ENCODE measurements around the gene TBPL1.
"Not testable (repeated sequence)": the region's sequence is repeated elsewhere in the genome, so short reads cannot be mapped to it uniquely, and the experiment has no call there.

Gene TBPL1

DNA sequence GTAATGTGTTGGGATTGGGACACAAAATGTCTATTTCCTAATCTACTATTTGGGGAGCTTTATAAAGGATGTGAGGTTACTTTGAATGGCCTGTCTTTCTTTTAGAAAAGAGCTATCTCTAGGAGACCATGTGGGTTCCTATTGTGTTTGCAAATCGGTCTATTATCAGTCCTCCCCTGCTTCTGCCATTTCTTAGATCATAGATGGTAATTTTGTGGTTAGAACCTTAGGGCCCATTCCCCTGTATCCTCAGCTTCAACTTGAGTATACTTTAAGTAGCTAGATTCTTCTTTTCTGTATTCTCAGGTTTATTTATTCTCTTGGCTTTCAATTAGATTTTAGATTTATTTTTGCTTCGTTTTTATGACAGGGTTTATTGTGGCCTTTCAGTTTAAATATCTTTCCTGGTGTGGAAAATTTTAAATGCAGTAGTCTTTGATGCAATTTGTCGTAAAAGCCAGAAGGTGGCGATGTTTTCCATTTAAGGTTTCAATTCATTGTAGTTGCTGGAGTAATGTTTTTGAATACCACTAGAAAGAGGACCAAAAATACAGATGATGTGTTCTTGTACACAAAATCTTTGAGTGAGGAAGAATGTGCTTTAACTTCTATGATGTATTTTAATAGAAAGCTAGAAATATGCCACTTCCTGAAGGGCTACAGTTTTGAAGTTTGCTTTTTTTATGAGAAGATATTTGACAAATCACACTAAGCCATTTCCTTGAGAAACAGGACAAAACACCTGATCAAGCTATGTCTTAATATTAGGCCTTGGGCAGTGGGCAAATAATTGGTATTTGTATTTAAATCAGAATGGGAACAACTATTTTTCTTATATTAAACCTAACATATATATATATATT is 20.3 kb downstream of the TBPL1 start:
- DNase-seq = peak in 1 of 58 donors; percentile 56

DNA sequence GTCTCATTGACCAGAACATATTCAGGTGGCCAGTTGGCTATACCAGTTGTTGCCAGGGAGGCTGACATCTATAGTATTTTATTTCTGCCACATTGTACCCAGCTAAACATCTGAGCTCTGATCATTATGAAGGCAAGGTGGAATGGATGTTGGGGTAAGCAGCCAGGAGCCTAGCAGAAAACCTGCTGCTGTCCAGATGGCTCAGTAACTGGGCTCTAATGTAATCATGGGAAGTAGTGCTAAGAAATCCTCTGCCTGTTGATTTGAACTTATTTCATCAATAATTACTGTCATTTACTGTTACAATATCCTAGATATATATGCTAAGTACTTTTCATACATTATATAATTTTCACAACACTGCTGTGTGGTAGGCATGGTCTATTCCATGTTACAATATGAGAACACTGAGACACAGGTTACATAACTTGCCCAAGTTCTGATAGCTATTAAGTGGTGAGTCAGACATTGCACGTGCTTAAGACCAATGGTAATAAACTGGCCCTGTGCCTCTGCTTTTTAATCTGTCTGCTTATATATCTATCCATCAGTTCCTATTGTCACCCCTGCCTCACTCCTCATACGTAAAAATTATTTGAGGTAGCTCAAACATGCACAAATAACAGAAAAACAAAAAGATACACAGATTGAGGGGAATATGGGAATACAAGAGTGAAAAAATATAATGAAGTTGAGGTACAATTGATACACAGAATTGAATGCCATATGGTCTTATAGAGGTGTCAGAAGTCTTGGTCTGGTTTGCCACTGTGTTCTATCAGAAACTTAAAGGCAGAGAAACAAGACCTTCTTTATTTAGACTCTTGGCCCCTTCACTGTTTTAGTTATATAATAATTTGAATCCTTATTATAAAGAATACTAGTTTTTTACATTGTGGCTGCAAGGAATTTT is 25.2 kb downstream of the TBPL1 start:
- DNase-seq = no peak

DNA sequence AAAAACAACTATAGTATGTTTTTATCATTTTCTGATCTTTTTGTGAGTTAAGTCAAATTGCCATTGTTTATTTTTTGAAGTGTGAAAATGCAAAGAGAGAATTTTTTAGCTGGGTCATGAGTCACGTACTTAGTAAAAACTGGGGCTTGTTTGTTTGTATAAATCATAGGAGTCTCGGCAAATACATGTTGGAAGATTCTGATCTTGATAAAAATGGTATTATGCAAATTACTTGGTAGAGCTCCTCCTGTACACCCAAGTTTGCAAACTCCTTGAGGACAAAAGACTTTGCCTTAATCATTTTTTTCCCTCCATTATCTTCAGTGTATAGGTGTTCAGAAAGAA is 25.8 kb downstream of the TBPL1 start:
- no peak for DNase-seq

DNA sequence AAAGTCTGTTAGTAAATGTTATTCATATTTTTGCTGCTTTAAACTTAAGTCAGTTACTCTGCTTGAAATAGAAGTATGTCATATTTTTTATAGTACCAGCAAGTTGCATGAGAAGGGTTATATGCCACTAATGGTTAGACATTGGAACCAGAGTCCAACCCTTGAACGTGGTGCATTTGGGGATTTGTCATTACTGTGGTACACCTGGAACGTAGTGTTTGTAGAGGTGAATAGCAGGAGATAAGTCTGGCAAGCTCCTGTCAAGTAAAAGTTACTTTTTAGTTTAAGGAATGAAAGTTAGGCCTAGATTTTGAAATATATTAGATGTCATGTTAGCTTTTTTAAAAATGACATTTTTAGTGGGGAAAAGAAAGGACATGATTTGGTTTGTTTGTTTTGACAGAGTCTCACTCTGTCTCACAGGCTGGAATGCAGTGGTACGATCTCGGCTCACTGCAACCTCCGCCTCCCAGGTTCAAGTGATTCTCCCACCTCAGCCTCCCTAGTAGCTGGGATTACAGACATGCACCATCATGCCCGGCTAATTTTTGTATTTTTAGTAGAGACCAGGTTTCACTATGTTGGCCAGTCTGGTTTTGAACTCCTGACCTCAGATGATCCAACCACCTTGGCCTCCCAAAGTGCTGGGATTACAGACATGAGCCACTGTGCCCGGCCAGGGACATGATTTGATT is 26.4 kb downstream of the TBPL1 start:
- not testable (repeated sequence) for DNase-seq

DNA sequence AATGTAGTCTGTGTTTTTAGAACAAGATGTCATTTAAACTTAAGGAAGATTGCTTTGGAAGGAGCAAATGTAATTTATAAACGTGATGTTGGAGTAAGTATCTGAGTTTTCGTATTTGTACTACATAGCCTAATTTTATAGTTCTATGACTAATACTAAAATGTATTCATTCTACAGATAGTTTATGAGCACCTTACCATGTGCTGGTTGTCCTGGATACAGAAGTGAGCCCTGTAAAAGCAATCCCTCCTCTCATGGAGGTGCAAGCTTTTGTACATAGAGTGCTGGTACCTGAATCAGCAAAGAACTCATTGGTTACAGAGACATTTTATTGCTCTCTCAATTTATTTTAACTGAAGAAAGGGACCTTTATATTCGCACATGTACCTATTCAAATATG is 27.1 kb downstream of the TBPL1 start:
- no peak for DNase-seq

DNA sequence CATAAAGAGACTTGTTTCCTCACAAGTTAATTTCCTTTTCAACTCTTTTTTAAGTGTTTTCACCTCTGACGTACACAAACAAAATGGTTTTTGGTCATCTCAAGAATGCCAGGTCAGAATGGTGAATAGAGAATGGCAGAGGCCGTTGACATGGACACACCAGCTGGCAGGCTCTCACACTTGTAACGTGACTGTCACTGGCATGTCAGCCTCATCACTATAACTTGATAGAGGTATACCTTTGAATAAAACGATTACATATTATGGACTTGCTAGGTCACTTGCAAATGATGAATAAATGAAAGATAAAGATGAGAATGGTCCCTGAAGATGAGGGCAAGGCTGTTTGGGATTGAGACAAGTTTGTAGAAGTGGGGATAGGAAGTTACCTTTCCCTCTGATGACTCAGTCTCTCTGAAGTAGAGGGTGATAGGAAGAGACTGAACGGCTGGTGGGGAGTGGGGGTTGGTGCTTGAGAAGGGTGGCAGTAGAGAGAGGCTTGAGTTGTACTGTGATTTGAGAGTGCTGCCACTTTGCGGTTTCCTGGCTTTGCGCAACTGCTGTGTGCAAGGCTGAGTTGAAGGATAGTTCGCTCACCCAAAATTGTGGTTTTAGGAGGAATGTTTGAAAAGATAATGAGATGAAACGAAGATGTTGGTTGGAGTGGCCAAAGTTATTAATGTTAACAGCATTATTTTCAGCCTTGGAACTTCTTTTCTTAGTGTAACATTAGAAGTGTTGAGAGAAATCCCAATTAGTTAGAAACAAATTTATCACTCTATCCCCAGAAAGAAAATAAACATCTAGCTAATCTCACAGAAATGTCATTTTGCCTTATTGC is 30.3 kb downstream of the TBPL1 start:
- DNase-seq = peak in 1 of 58 donors; percentile 14

DNA sequence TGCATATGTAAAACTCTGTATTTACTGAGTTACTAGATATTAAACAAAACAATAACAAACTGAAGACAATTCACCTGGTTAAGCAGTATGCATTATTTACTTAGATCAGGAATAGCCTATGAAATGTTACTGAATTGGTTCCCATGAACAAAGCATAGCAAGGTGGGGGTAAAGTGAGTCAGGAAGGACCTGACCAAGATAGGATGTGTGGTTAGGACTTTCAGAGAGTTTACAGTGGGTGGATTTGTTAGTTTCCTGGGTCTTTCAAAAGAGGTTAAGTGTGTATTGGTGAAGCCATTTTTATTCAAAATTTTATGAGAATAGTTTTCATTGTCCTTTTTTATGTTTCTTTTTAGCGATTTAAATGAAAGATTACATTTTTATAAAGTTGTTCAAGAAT is 32.9 kb downstream of the TBPL1 start:
- DNase-seq = no peak

DNA sequence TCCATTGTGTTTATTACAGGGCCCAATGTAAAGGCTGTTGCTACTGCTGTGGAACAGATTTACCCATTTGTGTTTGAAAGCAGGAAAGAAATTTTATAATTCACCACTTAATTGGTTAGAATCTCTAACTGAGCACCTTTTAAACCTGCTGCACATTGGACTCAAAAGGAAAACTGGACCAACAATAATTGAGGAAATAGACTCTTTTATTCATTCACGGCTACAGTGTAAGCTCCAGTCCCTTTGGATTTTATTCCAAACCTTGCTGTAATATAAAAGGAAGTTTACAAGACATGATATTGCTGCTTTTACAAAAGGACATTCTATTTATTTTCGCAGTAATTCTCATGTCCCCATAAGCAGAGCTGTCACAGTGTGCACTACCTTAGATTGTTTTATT is 33.9 kb downstream of the TBPL1 start:
- DNase-seq = no peak

DNA sequence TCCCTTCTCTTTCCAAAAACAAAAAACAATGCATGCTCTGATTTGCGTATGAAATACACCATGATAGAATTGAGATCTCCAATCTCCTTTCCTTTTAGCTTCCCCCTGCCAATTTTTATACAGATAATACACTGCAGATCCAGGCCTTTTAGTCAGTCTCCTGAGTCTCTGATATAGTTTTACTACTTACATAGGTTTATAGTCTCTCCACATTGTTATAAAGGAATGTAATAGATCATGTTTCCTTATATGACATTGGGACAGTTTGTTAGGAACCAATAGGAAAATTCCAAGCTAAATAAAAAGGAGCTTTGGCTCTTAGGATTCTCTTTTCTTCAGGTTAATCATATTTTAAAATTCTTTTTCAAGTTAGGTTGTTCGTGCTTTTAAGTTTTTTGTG is 36.5 kb downstream of the TBPL1 start:
- DNase-seq = no peak

DNA sequence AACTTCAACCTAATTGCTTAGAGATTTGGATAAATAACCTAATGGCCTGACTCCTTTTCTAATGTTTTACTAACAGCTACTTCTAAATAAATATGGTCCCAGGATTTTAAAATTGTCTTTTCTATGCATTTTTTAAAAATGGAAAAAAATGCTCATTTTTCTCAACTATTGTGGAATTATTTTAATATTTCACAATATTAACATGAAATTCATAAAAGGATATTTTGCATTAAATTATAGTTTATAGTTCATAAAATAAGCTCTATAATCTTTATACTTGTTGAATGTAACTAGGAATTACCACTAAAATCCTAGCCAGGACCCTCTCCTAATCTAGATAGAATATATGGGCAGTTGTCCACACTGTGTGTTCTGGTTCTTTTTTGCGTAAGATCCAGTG is 37.3 kb downstream of the TBPL1 start:
- DNase-seq = no peak

DNA sequence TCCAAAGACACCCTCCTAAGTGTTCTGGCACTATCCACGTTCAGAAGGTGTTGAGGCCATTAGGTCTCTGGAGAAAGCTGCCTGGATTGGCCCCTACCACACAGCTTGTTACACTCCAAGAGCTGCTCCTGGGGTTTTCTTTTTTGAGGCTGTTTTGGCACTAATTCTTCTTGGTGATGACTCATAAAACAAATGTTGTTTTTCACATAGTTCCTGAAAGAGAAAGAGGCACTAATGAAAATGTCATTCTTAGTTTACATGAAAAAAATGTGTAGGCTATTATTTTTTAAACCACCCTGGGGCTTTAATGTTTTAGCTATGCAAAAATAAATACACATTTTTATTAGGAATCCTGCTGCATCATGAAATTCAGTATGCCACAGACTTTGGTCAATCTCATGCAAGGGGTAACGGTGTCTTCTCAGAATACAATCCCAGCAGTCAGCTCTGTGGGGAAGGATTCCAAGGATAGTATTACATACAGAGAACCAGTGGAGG is 38.1 kb downstream of the TBPL1 start:
- DNase-seq = peak in 1 of 58 donors; percentile 12

DNA sequence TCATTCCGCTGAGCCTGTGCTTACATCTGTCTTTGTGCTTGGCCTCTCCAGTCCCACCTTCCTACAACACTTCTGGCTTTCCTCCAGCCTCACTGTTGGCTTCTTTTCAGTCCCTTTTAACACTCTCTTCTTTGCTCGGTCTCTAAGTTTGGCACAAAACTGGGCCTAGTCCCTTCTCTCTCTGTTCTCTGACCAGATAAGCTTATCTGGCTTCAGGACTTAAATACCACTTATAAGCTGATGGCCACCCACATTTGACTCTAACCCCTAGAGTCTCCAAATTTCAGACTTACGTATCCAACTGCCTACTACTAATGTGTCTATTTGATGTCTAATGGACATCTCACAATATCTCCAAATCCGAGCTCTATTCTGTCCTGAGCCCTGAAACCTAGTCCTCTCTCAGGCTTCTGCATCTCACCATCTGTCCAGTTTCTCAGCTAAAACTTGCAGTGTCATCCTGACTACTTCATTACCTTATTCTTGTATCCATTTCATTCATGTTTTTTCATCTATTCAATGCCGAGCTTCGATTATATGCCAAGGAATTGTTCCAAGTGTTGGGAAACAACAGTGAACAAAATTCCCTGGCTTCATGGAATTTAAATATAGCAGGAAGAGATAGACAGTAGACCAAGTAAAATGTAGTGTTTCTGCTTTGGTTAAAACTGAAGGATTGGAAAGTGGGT is 40.1 kb downstream of the TBPL1 start:
- peak in 3 of 58 donors; percentile 3 to 29 (median 15) for DNase-seq

DNA sequence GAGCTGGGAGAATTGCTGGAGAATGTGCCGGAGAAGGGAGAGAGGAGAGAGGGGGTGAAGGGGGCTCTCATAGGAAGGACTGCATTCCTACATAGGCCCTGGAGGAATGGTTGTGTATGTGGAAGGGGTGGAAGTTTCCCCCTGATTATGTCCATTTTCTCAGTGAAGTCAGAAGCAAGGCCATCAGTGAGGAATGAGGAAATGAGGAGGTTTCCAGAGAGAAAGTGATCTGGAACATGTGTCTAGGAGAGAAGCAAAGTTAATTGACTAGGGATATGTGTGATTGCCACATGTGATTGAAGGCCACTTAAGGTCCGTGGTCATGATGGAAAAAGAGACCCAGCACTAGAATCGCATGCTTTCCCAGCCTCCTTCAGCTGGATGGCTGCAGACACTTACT is 42.3 kb downstream of the TBPL1 start:
- DNase-seq = no peak

DNA sequence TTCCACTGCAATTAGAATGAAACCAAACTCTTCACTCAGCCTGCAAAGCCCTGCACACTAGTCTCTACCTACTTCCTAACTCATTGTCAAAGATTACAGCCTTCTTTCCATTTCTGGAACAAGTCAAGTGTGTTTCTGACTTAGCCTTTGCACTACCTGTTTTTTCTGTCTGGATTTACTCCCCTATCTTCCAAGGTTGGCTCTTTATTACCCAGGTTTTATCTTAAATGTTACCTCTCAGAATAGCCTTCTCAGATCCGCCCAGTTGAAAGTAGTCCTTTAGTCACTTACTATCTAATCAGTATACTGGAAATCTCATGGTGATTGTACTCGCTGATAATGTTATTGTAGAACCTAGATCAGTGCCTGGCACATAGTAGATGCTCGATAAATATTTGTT is 42.7 kb downstream of the TBPL1 start:
- no peak for DNase-seq

DNA sequence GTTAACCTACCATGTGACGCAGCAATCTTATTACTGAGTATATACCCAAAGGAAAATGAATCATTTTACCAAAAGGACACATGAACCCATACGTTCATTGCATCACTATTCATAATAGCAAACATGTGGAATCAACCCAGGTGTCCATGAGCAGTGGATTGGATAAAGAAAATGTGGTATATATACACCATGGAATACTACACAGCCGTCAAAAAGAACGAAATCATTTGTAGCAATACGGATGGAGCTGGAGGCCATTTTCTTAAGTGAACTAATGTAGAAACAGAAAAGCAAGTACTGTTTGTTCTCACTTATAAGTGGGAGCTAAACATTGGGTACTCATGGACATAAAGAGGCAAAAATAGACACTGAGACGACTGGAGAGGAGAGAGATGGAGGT is 44.2 kb downstream of the TBPL1 start:
- no peak for DNase-seq

DNA sequence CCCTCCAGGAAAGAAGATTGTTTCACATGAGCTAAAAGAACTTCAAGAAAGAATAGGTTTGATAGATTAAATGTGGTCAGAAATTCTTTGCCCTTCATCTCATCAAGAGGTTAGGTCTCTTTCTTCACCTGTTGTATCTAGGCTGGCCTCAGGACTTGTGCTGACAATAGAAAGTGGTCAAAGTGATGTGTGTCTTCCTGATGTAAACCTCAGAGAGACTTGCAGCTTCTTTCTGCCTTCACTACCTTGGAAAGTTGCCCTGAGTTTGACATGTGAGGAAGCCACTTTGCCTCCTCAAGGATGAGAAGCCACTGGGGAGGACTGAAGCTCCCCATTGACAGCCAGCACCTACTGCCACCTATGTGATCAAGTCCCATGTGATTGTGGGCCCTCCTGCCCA is 46.3 kb downstream of the TBPL1 start:
- DNase-seq = no peak

DNA sequence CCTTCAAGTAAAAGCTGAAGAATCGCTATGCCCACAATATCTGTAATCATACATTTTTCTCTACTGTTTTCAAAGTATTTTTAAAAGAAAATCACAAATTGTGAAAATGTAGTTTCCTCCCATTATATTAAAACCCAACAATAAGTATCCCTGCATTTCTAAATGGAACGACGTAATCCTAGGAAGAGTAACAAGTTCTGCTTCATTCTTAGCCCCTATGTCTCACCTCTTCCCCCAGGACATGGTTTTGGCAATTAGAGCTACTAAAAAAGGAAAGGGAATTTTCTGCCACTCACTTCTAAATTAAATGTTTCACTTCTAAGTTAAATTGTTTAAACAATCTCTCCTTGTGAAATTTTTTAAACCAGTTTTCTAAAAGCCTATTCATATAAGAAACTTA is 47.4 kb downstream of the TBPL1 start:
- no peak for DNase-seq

DNA sequence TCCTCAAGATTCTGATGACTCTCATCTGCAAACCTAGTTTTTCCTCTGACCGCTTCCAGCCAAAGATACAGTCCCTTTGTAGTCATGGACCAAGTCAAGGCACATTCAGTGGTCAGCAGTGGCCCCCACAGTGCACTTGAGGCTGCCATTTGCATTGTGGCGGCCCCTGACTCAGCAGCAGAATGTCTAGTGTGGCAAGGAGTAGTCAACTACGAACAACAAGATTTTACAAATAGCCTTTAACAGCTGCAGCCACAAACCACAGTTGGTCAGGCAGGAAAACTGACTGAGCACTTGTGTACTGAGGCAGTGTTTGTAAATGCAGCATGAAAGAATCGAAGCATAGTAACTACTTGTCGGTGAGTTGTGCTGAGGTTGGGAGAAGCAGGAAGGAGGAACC is 49.8 kb downstream of the TBPL1 start:
- no peak for DNase-seq

DNA sequence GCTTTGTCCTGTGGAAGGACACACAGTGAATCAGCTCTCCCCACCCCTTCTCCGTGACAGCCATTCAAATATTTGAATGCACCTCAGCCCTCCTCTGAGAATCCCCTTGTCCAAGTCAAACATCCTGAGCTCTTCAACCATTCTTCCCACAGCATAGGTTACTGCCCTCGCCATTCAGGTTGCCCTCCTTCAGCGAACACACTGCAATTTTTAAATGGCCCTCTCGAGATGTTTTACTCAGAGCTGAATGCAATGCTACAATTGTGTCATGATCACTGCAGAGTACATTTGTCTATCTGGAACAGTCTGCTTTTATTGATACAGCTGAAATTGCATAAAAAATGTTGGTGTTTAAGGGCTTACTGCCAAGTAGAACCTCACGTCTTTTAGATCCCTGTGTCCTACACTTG is 50.5 kb downstream of the TBPL1 start:
- no peak for DNase-seq

DNA sequence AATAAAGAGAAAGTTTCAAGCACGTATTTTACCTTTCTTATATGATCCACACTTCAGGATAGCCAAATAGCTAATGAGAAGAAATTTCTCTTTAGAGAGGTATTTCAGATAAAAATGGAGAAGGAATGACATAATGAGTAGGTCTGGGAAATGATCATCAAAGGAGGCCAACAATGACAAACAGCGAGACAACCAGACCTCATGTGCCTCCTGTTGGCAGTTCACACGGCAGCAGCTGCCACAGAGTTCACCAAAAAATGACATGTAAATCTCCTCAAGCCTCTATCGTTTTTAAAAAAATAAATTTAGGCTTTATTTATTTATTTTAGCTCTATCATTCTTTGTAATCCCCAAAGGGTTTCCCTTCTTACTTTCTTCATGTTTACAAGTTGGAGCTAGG is 51.7 kb downstream of the TBPL1 start:
- DNase-seq = no peak
